Neuronal stem cell (in vitro differentiated cells): Measurements from ENCODE around the gene KDM5A.

Source experiments
- DNase-seq: peaks from one replicate; pipeline ENCODE4 v3.0.0-alpha.2; 2013; ENCODE audit warnings: low spot score
- H2AFZ ChIP-seq: one replicate; pipeline ENCODE4 v1.6.1; 2013; ENCODE audit warnings: mild to moderate bottlenecking, low read length, inconsistent platforms
- H2AK5ac ChIP-seq: 2 replicates; pipeline ENCODE4 v1.6.1; 2013; ENCODE audit warnings: low read depth, mild to moderate bottlenecking, inconsistent platforms, low read length, moderate library complexity, mixed read lengths
- H2BK120ac ChIP-seq: 2 replicates; pipeline ENCODE4 v1.6.1; 2013; ENCODE audit warnings: low read depth, mild to moderate bottlenecking, inconsistent platforms, low read length, moderate library complexity, mixed read lengths
- H2BK12ac ChIP-seq: one replicate; pipeline ENCODE4 v1.6.1; 2013; ENCODE audit warnings: low read length, inconsistent platforms
- H2BK15ac ChIP-seq: 2 replicates; pipeline ENCODE4 v1.6.1; 2013; ENCODE audit warnings: mild to moderate bottlenecking, low read length, inconsistent platforms, mixed read lengths
- H2BK5ac ChIP-seq: one replicate; pipeline ENCODE4 v1.6.1; 2013; ENCODE audit warnings: inconsistent platforms, mild to moderate bottlenecking, low read length, moderate library complexity
- H3K14ac ChIP-seq: one replicate; pipeline ENCODE4 v1.6.1; 2013; ENCODE audit warnings: low read length, inconsistent platforms
- H3K18ac ChIP-seq: 2 replicates; pipeline ENCODE4 v1.6.1; 2013; ENCODE audit warnings: low read length, inconsistent platforms
- H3K23ac ChIP-seq: 2 replicates; pipeline ENCODE4 v1.6.1; 2013; ENCODE audit warnings: low read depth, mild to moderate bottlenecking, mixed read lengths, low read length, inconsistent platforms; ENCODE audit not compliant: poor library complexity
- H3K27ac ChIP-seq: replicated peaks from 3 replicates; pipeline ENCODE4 v1.5.1; 2013; ENCODE audit warnings: low read length, inconsistent platforms
- H3K27me3 ChIP-seq, 3 experiments: 2 replicates each; pipeline ENCODE4 v1.6.1; 2013; ENCODE audit warnings: low read length in 3 of 3, mild to moderate bottlenecking in 2 of 3, inconsistent platforms in 1 of 3, low read depth in 1 of 3, mixed read lengths in 1 of 3, moderate library complexity in 1 of 3; ENCODE audit not compliant: control insufficient read depth in 3 of 3, insufficient read depth in 3 of 3
- H3K36me3 ChIP-seq, 2 donors: replicated peaks in 1 of 2; 2 replicates each; pipeline ENCODE4 v1.6.1; 2013; ENCODE audit warnings: low read length in 2 of 2; ENCODE audit not compliant: control insufficient read depth in 2 of 2, insufficient read depth in 2 of 2
- H3K4ac ChIP-seq: 2 replicates; pipeline ENCODE4 v1.6.1; 2013; ENCODE audit warnings: inconsistent platforms, mild to moderate bottlenecking, low read length, moderate library complexity
- H3K4me1 ChIP-seq, 2 donors: 1 replicate in 1 of 2; 2 replicates in 1 of 2; pipeline ENCODE4 v1.6.1; 2013; ENCODE audit warnings: low read length in 2 of 2, low read depth in 1 of 2; ENCODE audit not compliant: control insufficient read depth in 2 of 2, insufficient read depth in 1 of 2
- H3K4me2 ChIP-seq: one replicate; pipeline ENCODE4 v1.6.1; 2013; ENCODE audit warnings: mild to moderate bottlenecking, low read length, inconsistent platforms; ENCODE audit not compliant: insufficient read depth, poor library complexity, severe bottlenecking
- H3K4me3 ChIP-seq, 2 donors: 2 replicates each; pipeline ENCODE4 v1.5.1; 2013; ENCODE audit warnings: low read length in 2 of 2, mild to moderate bottlenecking in 2 of 2, inconsistent platforms in 1 of 2, moderate library complexity in 1 of 2
- H3K79me1 ChIP-seq: one replicate; pipeline ENCODE4 v1.6.1; 2013; ENCODE audit warnings: low read depth, mild to moderate bottlenecking, inconsistent platforms, low read length, moderate library complexity
- H3K9ac ChIP-seq: one replicate; pipeline ENCODE4 v1.6.1; 2013; ENCODE audit warnings: mild to moderate bottlenecking, low read depth, low read length, inconsistent platforms; ENCODE audit not compliant: poor library complexity
- H3K9me3 ChIP-seq, 2 donors: replicated peaks in 1 of 2; 2 replicates each; pipeline versions ENCODE3 to v1.6.1; 2013; ENCODE audit warnings: low read length in 2 of 2, mild to moderate bottlenecking in 2 of 2, inconsistent platforms in 1 of 2, low read depth in 1 of 2, mixed read lengths in 1 of 2, moderate library complexity in 1 of 2; ENCODE audit not compliant: control insufficient read depth in 2 of 2, insufficient read depth in 1 of 2
- H4K8ac ChIP-seq: one replicate; pipeline ENCODE4 v1.6.1; 2013; ENCODE audit warnings: low read depth, mild to moderate bottlenecking, inconsistent platforms, low read length, moderate library complexity
- H4K91ac ChIP-seq: one replicate; pipeline ENCODE4 v1.6.1; 2013; ENCODE audit warnings: low read length, low read depth, mild to moderate bottlenecking, inconsistent platforms; ENCODE audit not compliant: poor library complexity
- WGBS, 2 donors: extraction: QIAGEN DNeasy Blood & Tissue Kit; methylation state at CpG; one replicate each; pipeline ENCODE4 v1.1.7; 2013; ENCODE audit warnings: missing lambda C conversion rate in 2 of 2, mixed read lengths in 1 of 2; ENCODE audit not compliant: insufficient read length in 2 of 2, insufficient replicate concordance in 1 of 2; ENCODE audit errors: extremely low coverage in 2 of 2; 5-methylcytosine and 5-hydroxymethylcytosine counted together

The KDM5A gene

GRCh38 chr12:271161-271560 is 118.0 kb downstream of the KDM5A start:
- Histone ChIP-seq H3K9ac (no peak overlapping the region), H4K91ac (no peak overlapping the region), H2BK15ac (no peak overlapping the region), H3K4me3 (no peak overlapping the region), H3K27me3 (no peaks in the 10 kb centered on the region), H3K36me3 (no peaks in the 10 kb centered on the region), H2AK5ac (no peak overlapping the region), H3K23ac (no peak overlapping the region), H3K27ac (no peak overlapping the region), H3K4me2 (no peak overlapping the region), H2AFZ (no peak overlapping the region), H3K14ac (no peak overlapping the region), H2BK12ac (no peak overlapping the region), H3K4ac (no peak overlapping the region), H3K18ac (no peak overlapping the region), H4K8ac (no peak overlapping the region), H3K79me1 (no peaks in the 10 kb centered on the region), H2BK120ac (no peak overlapping the region), H2BK5ac (no peak overlapping the region), H3K4me1 (peaks cover 2 to 4% of the 10 kb centered on the region in 2 donors), H3K9me3 (peaks cover 0 to 5% of the 10 kb centered on the region in 2 donors)
- no peak for DNase-seq
- no CpG with 5 or more reads among the region's 4 CpGs for WGBS, 2 donors

GRCh38 chr12:269191-269590 is 119.9 kb downstream of the KDM5A start:
- no peak overlapping the region for H3K4me2 ChIP-seq
- peaks cover 0 to 5% of the 10 kb centered on the region in 2 donors for H3K9me3 ChIP-seq
- no peak overlapping the region for H2AFZ ChIP-seq
- no peak overlapping the region for H2BK15ac ChIP-seq
- H3K14ac ChIP-seq = no peak overlapping the region
- no peak overlapping the region for H3K9ac ChIP-seq
- DNase-seq = no peak
- no peak overlapping the region for H2BK120ac ChIP-seq
- no peak overlapping the region for H3K4me3 ChIP-seq
- no peak overlapping the region for H3K27ac ChIP-seq
- H2BK5ac ChIP-seq = no peak overlapping the region
- no peak overlapping the region for H3K18ac ChIP-seq
- no peak overlapping the region for H3K23ac ChIP-seq
- no CpG with 5 or more reads among the region's 3 CpGs for WGBS, 2 donors
- no peaks in the 10 kb centered on the region for H3K27me3 ChIP-seq
- H2AK5ac ChIP-seq = no peak overlapping the region
- peaks cover 2 to 4% of the 10 kb centered on the region in 2 donors for H3K4me1 ChIP-seq
- no peak overlapping the region for H3K4ac ChIP-seq
- no peaks in the 10 kb centered on the region for H3K79me1 ChIP-seq
- no peak overlapping the region for H4K91ac ChIP-seq
- no peak overlapping the region for H2BK12ac ChIP-seq
- H4K8ac ChIP-seq = no peak overlapping the region
- H3K36me3 ChIP-seq = no peaks in the 10 kb centered on the region

GRCh38 chr12:268483-268840 is 120.7 kb downstream of the KDM5A start:
- Histone ChIP-seq H2BK15ac (no peak overlapping the region), H2AFZ (no peak overlapping the region), H3K14ac (no peak overlapping the region), H3K18ac (no peak overlapping the region), H4K8ac (no peak overlapping the region), H2BK120ac (no peak overlapping the region), H3K4me1 (peaks cover 2 to 4% of the 10 kb centered on the region in 2 donors), H3K4ac (no peak overlapping the region), H3K4me3 (no peak overlapping the region), H3K36me3 (no peaks in the 10 kb centered on the region), H3K27ac (no peak overlapping the region), H2BK5ac (no peak overlapping the region), H2BK12ac (no peak overlapping the region), H3K79me1 (no peaks in the 10 kb centered on the region), H4K91ac (no peak overlapping the region), H3K4me2 (no peak overlapping the region), H2AK5ac (no peak overlapping the region), H3K23ac (no peak overlapping the region), H3K9ac (no peak overlapping the region), H3K9me3 (peaks cover 0 to 5% of the 10 kb centered on the region in 2 donors), H3K27me3 (no peaks in the 10 kb centered on the region)
- DNase-seq = no peak
- WGBS, 2 donors = no CpG with 5 or more reads among the region's 7 CpGs

GRCh38 chr12:267581-268482 is 121.3 kb downstream of the KDM5A start:
- Histone ChIP-seq H2AK5ac (no peak overlapping the region), H2BK120ac (no peak overlapping the region), H3K4me2 (no peak overlapping the region), H2BK12ac (no peak overlapping the region), H3K4me1 (peaks cover 2 to 5% of the 10 kb centered on the region in 2 donors), H4K91ac (no peak overlapping the region), H3K9me3 (peaks cover 0 to under 1% of the 10 kb centered on the region in 2 donors), H2BK5ac (no peak overlapping the region), H3K9ac (no peak overlapping the region), H2BK15ac (no peak overlapping the region), H3K23ac (no peak overlapping the region), H3K4me3 (no peak overlapping the region), H3K4ac (no peak overlapping the region), H3K27ac (no peak overlapping the region), H3K14ac (no peak overlapping the region), H2AFZ (no peak overlapping the region), H4K8ac (no peak overlapping the region), H3K18ac (no peak overlapping the region), H3K36me3 (no peaks in the 10 kb centered on the region), H3K79me1 (no peaks in the 10 kb centered on the region), H3K27me3 (no peaks in the 10 kb centered on the region)
- no peak for DNase-seq
- WGBS, 2 donors = no CpG with 5 or more reads among the region's 14 CpGs
